Activated naive CD4-positive, alpha-beta T cell treated with anti-CD3 and anti-CD28 coated beads, Interleukin-2, amount 10 ng/mL, durations not matched to agents 7 days and 5 days (primary cell): Measurements from ENCODE around the gene TEX101.
"Not testable (repeated sequence)": the region's sequence is repeated elsewhere in the genome, so short reads cannot be mapped to it uniquely, and the experiment has no call there.

ENCODE experiments used
- CTCF ChIA-PET: fragments of 350-600 bp; sonication (Branson Sonifier 250); formaldehyde crosslinking; loops from one replicate; lab custom pipeline; 2021; ENCODE audit warnings: antibody characterized with exemption; lab: Charles Lee
- DNase-seq: peaks from one replicate; pipeline ENCODE4 v3.0.0-alpha.2; 2020
- H3K27ac Mint-ChIP-seq: one replicate; pipeline ENCODE4 v1.8.0; 2021; ENCODE audit warnings: mild to moderate bottlenecking, moderate library complexity, mixed read lengths
- H3K27me3 Mint-ChIP-seq: one replicate; pipeline ENCODE4 v1.8.0; 2021; ENCODE audit warnings: mild to moderate bottlenecking, mixed read lengths
- H3K36me3 Mint-ChIP-seq: one replicate; pipeline ENCODE4 v1.8.0; 2021; ENCODE audit warnings: mixed read lengths
- H3K4me1 Mint-ChIP-seq: one replicate; pipeline ENCODE4 v1.8.0; 2021; ENCODE audit warnings: mixed read lengths
- H3K4me3 Mint-ChIP-seq: one replicate; pipeline ENCODE4 v1.8.0; 2021; ENCODE audit warnings: mild to moderate bottlenecking, moderate library complexity, mixed read lengths
- H3K9me3 Mint-ChIP-seq: one replicate; pipeline ENCODE4 v1.8.0; 2021; ENCODE audit warnings: mixed read lengths

The TEX101 gene

GRCh38 chr19:43414554-43414953, at the start of gene TEX101:
TSS of gene TEX101 (plus strand) at chr19:43414890. CDS start at chr19:43415920, 1,030 bp downstream.
- peaks cover 1% of the 10 kb centered on the region for H3K9me3 Mint-ChIP-seq
- no peak within 1 kb of the TSS for H3K4me3 Mint-ChIP-seq
- no peaks in the 10 kb centered on the region for H3K4me1 Mint-ChIP-seq
- CTCF ChIA-PET = no interaction called here
- DNase-seq = no peak
- no peak within 1 kb of the TSS for H3K27ac Mint-ChIP-seq
- H3K36me3 Mint-ChIP-seq = no peaks in the 10 kb centered on the region
- peaks cover 4% of the 10 kb centered on the region for H3K27me3 Mint-ChIP-seq

GRCh38 chr19:43365677-43366076, 49.0 kb upstream of the TEX101 start:
- H3K9me3 Mint-ChIP-seq, H3K27ac Mint-ChIP-seq, CTCF ChIA-PET, H3K36me3 Mint-ChIP-seq, H3K4me3 Mint-ChIP-seq, H3K4me1 Mint-ChIP-seq, H3K27me3 Mint-ChIP-seq, DNase-seq: not testable (repeated sequence)

GRCh38 chr19:43367822-43368221, 46.9 kb upstream of the TEX101 start:
- no peak overlapping the region for H3K27ac Mint-ChIP-seq
- H3K27me3 Mint-ChIP-seq = no peaks in the 10 kb centered on the region
- H3K36me3 Mint-ChIP-seq = no peaks in the 10 kb centered on the region
- no peak overlapping the region for H3K4me3 Mint-ChIP-seq
- DNase-seq = no peak
- no peaks in the 10 kb centered on the region for H3K4me1 Mint-ChIP-seq
- CTCF ChIA-PET = no interaction called here
- no peaks in the 10 kb centered on the region for H3K9me3 Mint-ChIP-seq

- CTCF ChIA-PET, H3K4me1 Mint-ChIP-seq: not testable (repeated sequence)
These were observed 45.8 kb upstream of the TEX101 start for GRCh38 chr19:43368897-43369296.

GRCh38 chr19:43371909-43372308, 42.8 kb upstream of the TEX101 start:
- DNase-seq = no peak
- Mint-ChIP-seq H3K4me3 (no peak overlapping the region), H3K9me3 (no peaks in the 10 kb centered on the region), H3K27ac (no peak overlapping the region), H3K27me3 (no peaks in the 10 kb centered on the region), H3K36me3 (no peaks in the 10 kb centered on the region), H3K4me1 (no peaks in the 10 kb centered on the region)
- CTCF ChIA-PET = no interaction called here

More at GRCh38 chr19:43368897-43369296, 45.8 kb upstream of the TEX101 start:
- H3K4me3 Mint-ChIP-seq, DNase-seq, H3K9me3 Mint-ChIP-seq, H3K27me3 Mint-ChIP-seq, H3K36me3 Mint-ChIP-seq, H3K27ac Mint-ChIP-seq: not testable (repeated sequence)

- Mint-ChIP-seq H3K27me3 (no peaks in the 10 kb centered on the region), H3K4me3 (no peak overlapping the region), H3K9me3 (no peaks in the 10 kb centered on the region), H3K4me1 (no peaks in the 10 kb centered on the region), H3K27ac (no peak overlapping the region), H3K36me3 (no peaks in the 10 kb centered on the region)
- DNase-seq = no peak
- CTCF ChIA-PET = no interaction called here
These were observed 42.2 kb upstream of the TEX101 start for GRCh38 chr19:43372462-43372861.

GRCh38 chr19:43377624-43378023, 37.1 kb upstream of the TEX101 start:
- H3K36me3 Mint-ChIP-seq, H3K27me3 Mint-ChIP-seq, H3K9me3 Mint-ChIP-seq, H3K4me1 Mint-ChIP-seq, DNase-seq, H3K27ac Mint-ChIP-seq, CTCF ChIA-PET, H3K4me3 Mint-ChIP-seq: not testable (repeated sequence)

- Mint-ChIP-seq H3K4me1 (no peaks in the 10 kb centered on the region), H3K27ac (no peak overlapping the region), H3K27me3 (peaks cover 3% of the 10 kb centered on the region), H3K9me3 (no peaks in the 10 kb centered on the region), H3K36me3 (no peaks in the 10 kb centered on the region), H3K4me3 (no peak overlapping the region)
- CTCF ChIA-PET = no interaction called here
- DNase-seq = no peak
These were observed 34.7 kb upstream of the TEX101 start for GRCh38 chr19:43380008-43380407.

- H3K27me3 Mint-ChIP-seq = peaks cover 3% of the 10 kb centered on the region
- H3K9me3 Mint-ChIP-seq = no peaks in the 10 kb centered on the region
- no peak overlapping the region for H3K27ac Mint-ChIP-seq
- DNase-seq = no peak
- CTCF ChIA-PET = no interaction called here
- no peak overlapping the region for H3K4me3 Mint-ChIP-seq
- H3K4me1 Mint-ChIP-seq = no peaks in the 10 kb centered on the region
- H3K36me3 Mint-ChIP-seq = no peaks in the 10 kb centered on the region
These were observed 33.8 kb upstream of the TEX101 start for GRCh38 chr19:43380771-43381386.

- H3K4me3 Mint-ChIP-seq, H3K36me3 Mint-ChIP-seq, CTCF ChIA-PET, H3K27me3 Mint-ChIP-seq, DNase-seq, H3K4me1 Mint-ChIP-seq, H3K9me3 Mint-ChIP-seq, H3K27ac Mint-ChIP-seq: not testable (repeated sequence)
These were observed 32.0 kb upstream of the TEX101 start for GRCh38 chr19:43382586-43383216.

- H3K27ac Mint-ChIP-seq, H3K9me3 Mint-ChIP-seq, CTCF ChIA-PET, DNase-seq, H3K4me3 Mint-ChIP-seq, H3K27me3 Mint-ChIP-seq, H3K36me3 Mint-ChIP-seq, H3K4me1 Mint-ChIP-seq: not testable (repeated sequence)
These were observed 31.4 kb upstream of the TEX101 start for GRCh38 chr19:43383254-43383653.

GRCh38 chr19:43383759-43384158, 30.9 kb upstream of the TEX101 start:
- H3K36me3 Mint-ChIP-seq, H3K4me3 Mint-ChIP-seq, H3K27ac Mint-ChIP-seq, CTCF ChIA-PET, H3K27me3 Mint-ChIP-seq, H3K9me3 Mint-ChIP-seq, DNase-seq, H3K4me1 Mint-ChIP-seq: not testable (repeated sequence)

GRCh38 chr19:43390903-43391551, 23.7 kb upstream of the TEX101 start:
- H3K4me1 Mint-ChIP-seq, DNase-seq, H3K4me3 Mint-ChIP-seq, H3K27ac Mint-ChIP-seq, H3K36me3 Mint-ChIP-seq, H3K9me3 Mint-ChIP-seq, CTCF ChIA-PET: not testable (repeated sequence)
- peaks cover 13% of the 10 kb centered on the region for H3K27me3 Mint-ChIP-seq

GRCh38 chr19:43391552-43391935, 23.1 kb upstream of the TEX101 start:
- H3K27ac Mint-ChIP-seq, H3K4me1 Mint-ChIP-seq, DNase-seq, CTCF ChIA-PET, H3K4me3 Mint-ChIP-seq, H3K36me3 Mint-ChIP-seq, H3K9me3 Mint-ChIP-seq: not testable (repeated sequence)
- peaks cover 13% of the 10 kb centered on the region for H3K27me3 Mint-ChIP-seq

- H3K36me3 Mint-ChIP-seq, H3K4me1 Mint-ChIP-seq, CTCF ChIA-PET, H3K4me3 Mint-ChIP-seq, DNase-seq, H3K27ac Mint-ChIP-seq, H3K9me3 Mint-ChIP-seq: not testable (repeated sequence)
- peaks cover 13% of the 10 kb centered on the region for H3K27me3 Mint-ChIP-seq
These were observed 21.2 kb upstream of the TEX101 start for GRCh38 chr19:43393501-43393900.
